H1 (cell line): ENCODE data around the gene SLC26A6. TPM values are rescaled to one million over a fixed set of nuclear protein-coding genes. Genes with fewer than 3 reads are reported as not detected.

Experiments
- CTCF ChIA-PET: fragments of 300-600 bp; sonication (Branson Sonifier 250); formaldehyde crosslinking; loops from one replicate; lab custom pipeline; 2021; ENCODE audit not compliant: partially characterized antibody; lab: Charles Lee
- POLR2A ChIA-PET: fragments of 300-600 bp; sonication (Branson Sonifier 250); formaldehyde crosslinking; loops from one replicate; lab custom pipeline; 2021; ENCODE audit warnings: inconsistent platforms; ENCODE audit not compliant: partially characterized antibody; lab: Charles Lee
- DNase-seq, 2 experiments: peaks; one replicate each; pipeline versions ENCODE4 v3.0.0 to v3.0.0-alpha.2; 2010 to 2022; ENCODE audit warnings: low spot score in 2 of 2, low read depth in 1 of 2, mixed read lengths in 1 of 2
- FAIRE-seq: peaks from 2 replicates; lab custom pipeline; 2011; peaks lifted over from hg19 to GRCh38; lab: Jason Lieb, UNC
- H2AFZ ChIP-seq: 2 replicates; pipeline ENCODE4 v1.8.1; 2012; ENCODE audit warnings: low read length, inconsistent platforms
- H2AK5ac ChIP-seq: 2 replicates; pipeline ENCODE4 v1.6.1; 2013; ENCODE audit warnings: low read depth, low read length
- H2BK120ac ChIP-seq: replicated peaks from 2 replicates; pipeline ENCODE3; 2013; ENCODE audit warnings: low read depth, low read length, inconsistent platforms
- H2BK12ac ChIP-seq: 2 replicates; pipeline ENCODE4 v1.6.1; 2013; ENCODE audit warnings: low read depth, low read length
- H2BK15ac ChIP-seq: 2 replicates; pipeline ENCODE4 v1.6.1; 2013; ENCODE audit warnings: low read length
- H2BK20ac ChIP-seq: 2 replicates; pipeline ENCODE4 v1.6.1; 2013; ENCODE audit warnings: low read length
- H2BK5ac ChIP-seq: 2 replicates; pipeline ENCODE4 v1.6.1; 2013; ENCODE audit warnings: low read depth, low read length
- H3K14ac ChIP-seq: 2 replicates; pipeline ENCODE4 v1.6.1; 2013; ENCODE audit warnings: inconsistent platforms; ENCODE audit not compliant: insufficient read length
- H3K18ac ChIP-seq: 2 replicates; pipeline ENCODE4 v1.6.1; 2013; ENCODE audit warnings: low read length; ENCODE audit errors: extremely low read depth
- H3K23ac ChIP-seq: 2 replicates; pipeline ENCODE4 v1.6.1; 2013; ENCODE audit warnings: inconsistent platforms; ENCODE audit not compliant: insufficient read length
- H3K23me2 ChIP-seq: 2 replicates; pipeline ENCODE4 v1.6.1; 2013; ENCODE audit warnings: low read depth, low read length
- H3K27ac ChIP-seq: 2 replicates; pipeline ENCODE4 v1.6.1; 2011; ENCODE audit warnings: low read depth, low read length, inconsistent platforms
- H3K27me3 ChIP-seq, 4 experiments: replicated peaks in 1 of 4; 1 replicate in 1 of 4; 2 replicates in 3 of 4; pipeline versions ENCODE4 v1.6.1 to v1.8.1; 2011 to 2013; ENCODE audit warnings: low read length in 3 of 4, mild to moderate bottlenecking in 3 of 4, inconsistent platforms in 2 of 4, mixed read lengths in 2 of 4, moderate library complexity in 1 of 4; ENCODE audit not compliant: control insufficient read depth in 3 of 4, insufficient read depth in 3 of 4; ENCODE audit errors: extremely low read depth in 1 of 4
- H3K36me3 ChIP-seq, 4 experiments: 2 replicates each; pipeline versions ENCODE4 v1.6.1 to v1.8.1; 2011 to 2013; ENCODE audit warnings: mild to moderate bottlenecking in 4 of 4, low read length in 3 of 4, moderate library complexity in 2 of 4, control low read depth in 1 of 4, inconsistent platforms in 1 of 4; ENCODE audit not compliant: insufficient read depth in 4 of 4, control insufficient read depth in 2 of 4
- H3K4ac ChIP-seq: replicated peaks from 2 replicates; pipeline ENCODE3; 2013; ENCODE audit warnings: low read length, low read depth, mixed read lengths, inconsistent platforms; ENCODE audit not compliant: insufficient read length
- H3K4me1 ChIP-seq, 4 experiments: replicated peaks in 1 of 4; 1 replicate in 1 of 4; 2 replicates in 3 of 4; pipeline versions ENCODE4 v1.6.1 to v1.8.1; 2011 to 2013; ENCODE audit warnings: low read length in 3 of 4, inconsistent platforms in 2 of 4, mixed read lengths in 1 of 4; ENCODE audit not compliant: insufficient read depth in 4 of 4, control insufficient read depth in 3 of 4
- H3K4me2 ChIP-seq, 2 experiments: 2 replicates each; pipeline versions ENCODE4 v1.6.1 to v1.8.1; 2011 to 2013; ENCODE audit warnings: low read depth in 2 of 2, low read length in 2 of 2, control low read depth in 1 of 2, inconsistent platforms in 1 of 2, mild to moderate bottlenecking in 1 of 2; ENCODE audit not compliant: insufficient read depth in 1 of 2
- H3K4me3 ChIP-seq, 4 experiments: fragments of 200-600, 300-600 bp in 1 of 4; sonication (generic), shearing (Covaris generic), sonication (Bioruptor Twin) in 1 of 4; 2 replicates each; pipeline versions ENCODE4 v1.5.1 to v1.8.1; 2011 to 2016; ENCODE audit warnings: low read length in 4 of 4, low read depth in 3 of 4, control low read depth in 2 of 4, inconsistent platforms in 2 of 4, mild to moderate bottlenecking in 2 of 4, mixed read lengths in 1 of 4, moderate library complexity in 1 of 4; ENCODE audit not compliant: insufficient read depth in 2 of 4; ENCODE audit errors: extremely low read depth in 1 of 4
- H3K56ac ChIP-seq: replicated peaks from 2 replicates; pipeline ENCODE3; 2013; ENCODE audit warnings: low read depth, mild to moderate bottlenecking, mixed read lengths, low read length, inconsistent platforms; ENCODE audit not compliant: insufficient read length
- H3K79me1 ChIP-seq: 2 replicates; pipeline ENCODE4 v1.6.1; 2013; ENCODE audit warnings: low read depth, low read length, control low read depth
- H3K79me2 ChIP-seq, 2 experiments: 2 replicates each; pipeline versions ENCODE4 v1.6.1 to v1.8.1; 2012 to 2013; ENCODE audit warnings: low read length in 2 of 2, mild to moderate bottlenecking in 2 of 2, inconsistent platforms in 1 of 2; ENCODE audit not compliant: insufficient read depth in 2 of 2, control insufficient read depth in 1 of 2
- H3K9ac ChIP-seq, 4 experiments: replicated peaks in 1 of 4; 1 replicate in 1 of 4; 2 replicates in 3 of 4; pipeline versions ENCODE4 v1.6.1 to v1.8.1; 2011 to 2013; ENCODE audit warnings: low read depth in 3 of 4, low read length in 3 of 4, control low read depth in 2 of 4, mild to moderate bottlenecking in 2 of 4, moderate library complexity in 2 of 4, inconsistent platforms in 1 of 4; ENCODE audit errors: extremely low read depth in 1 of 4
- H3K9me3 ChIP-seq, 2 experiments: 2 replicates each; pipeline versions ENCODE4 v1.6.1 to v1.8.1; 2012 to 2013; ENCODE audit warnings: mild to moderate bottlenecking in 2 of 2, moderate library complexity in 2 of 2, control low read depth in 1 of 2, inconsistent platforms in 1 of 2, low read depth in 1 of 2, low read length in 1 of 2, mixed read lengths in 1 of 2; ENCODE audit not compliant: insufficient read depth in 2 of 2
- H4K20me1 ChIP-seq, 2 experiments: replicated peaks in 1 of 2; 2 replicates each; pipeline versions ENCODE3 to v1.8.1; 2011 to 2013; ENCODE audit warnings: inconsistent platforms in 2 of 2, low read length in 2 of 2, mild to moderate bottlenecking in 1 of 2; ENCODE audit not compliant: insufficient read depth in 2 of 2, control insufficient read depth in 1 of 2
- H4K5ac ChIP-seq: 2 replicates; pipeline ENCODE4 v1.6.1; 2013; ENCODE audit warnings: low read length, low read depth, mixed read lengths, inconsistent platforms; ENCODE audit not compliant: insufficient read length
- H4K8ac ChIP-seq: 2 replicates; pipeline ENCODE4 v1.8.0; 2013; ENCODE audit warnings: mild to moderate bottlenecking, moderate library complexity, low read length, inconsistent platforms; ENCODE audit not compliant: insufficient read depth; ENCODE audit errors: extremely low read depth
- H4K91ac ChIP-seq: replicated peaks from 2 replicates; pipeline ENCODE3; 2013; ENCODE audit warnings: low read length, mixed read lengths, inconsistent platforms; ENCODE audit not compliant: insufficient read length
- CBX5 ChIP-seq: fragments of 300-800, 300-1000 bp; sonication (generic); IDR thresholded peaks from 2 replicates; pipeline ENCODE4 v1.7.1; 2016; ENCODE audit warnings: antibody characterized with exemption, low read length, low read depth
- CREB1 ChIP-seq: IDR thresholded peaks from 2 replicates; pipeline ENCODE4 v1.6.1; 2012; ENCODE audit warnings: inconsistent platforms
- CTBP2 ChIP-seq: IDR thresholded peaks from 2 replicates; pipeline ENCODE4 v1.7.0; 2011; ENCODE audit warnings: borderline replicate concordance, mild to moderate bottlenecking, moderate library complexity, mixed read lengths, low read length; ENCODE audit not compliant: insufficient read depth, insufficient read length
- GABPA ChIP-seq: IDR thresholded peaks from 2 replicates; pipeline ENCODE4 v1.6.1; 2011; ENCODE audit warnings: mild to moderate bottlenecking, low read length, moderate library complexity, borderline replicate concordance; ENCODE audit not compliant: insufficient read depth
- JUND ChIP-seq: IDR thresholded peaks from 2 replicates; pipeline ENCODE4 v1.6.1; 2011; ENCODE audit warnings: mild to moderate bottlenecking, improper control_type of control experiment, low read length
- MAX ChIP-seq: IDR thresholded peaks from 2 replicates; pipeline ENCODE4 v1.6.1; 2012; ENCODE audit warnings: inconsistent platforms
- POLR2A ChIP-seq, 2 experiments: IDR thresholded peaks; 1 replicate in 1 of 2; 2 replicates in 1 of 2; pipeline ENCODE4 v1.6.1; 2011; ENCODE audit warnings: low read depth in 2 of 2, low read length in 2 of 2, mild to moderate bottlenecking in 2 of 2; ENCODE audit errors: control extremely low read depth in 1 of 2
- RAD21 ChIP-seq, 2 experiments: IDR thresholded peaks in 1 of 2; conservative IDR thresholded peaks in 1 of 2; 2 replicates each; pipeline ENCODE4 v1.6.1; 2011; ENCODE audit warnings: low read depth in 2 of 2, low read length in 2 of 2, improper control_type of control experiment in 1 of 2, inconsistent platforms in 1 of 2, mild to moderate bottlenecking in 1 of 2, moderate library complexity in 1 of 2
- SP1 ChIP-seq: IDR thresholded peaks from 2 replicates; pipeline ENCODE4 v1.6.1; 2011; ENCODE audit warnings: low read depth, low read length
- SRF ChIP-seq: IDR thresholded peaks from 2 replicates; pipeline ENCODE4 v1.6.1; 2011; ENCODE audit warnings: mild to moderate bottlenecking, low read depth, low read length, moderate library complexity
- USF2 ChIP-seq: IDR thresholded peaks from 2 replicates; pipeline ENCODE4 v1.6.1; 2011; ENCODE audit warnings: low read length, improper control_type of control experiment
- WGBS, 2 experiments: shearing (Covaris generic) in 1 of 2; methylation state at CpG; one replicate each; pipeline versions ENCODE4 v1.1.6 to v1.1.7; 2013 to 2015; ENCODE audit warnings: low lambda C conversion rate in 2 of 2, mixed read lengths in 2 of 2, inconsistent platforms in 1 of 2, low coverage in 1 of 2, missing lambda C conversion rate in 1 of 2; ENCODE audit not compliant: insufficient replicate concordance in 2 of 2, insufficient coverage in 1 of 2, insufficient read length in 1 of 2; ENCODE audit errors: extremely low coverage in 1 of 2, missing lambda C conversion rate in 1 of 2; 5-methylcytosine and 5-hydroxymethylcytosine counted together
- polyA plus RNA-seq, 7 experiments: library from polyadenylated mRNA; depleted of rRNA in 3 of 7; stranded (reverse) in 5 of 7; unstranded in 2 of 7; fragments of >200 nt in 5 of 7; fragments of 200-250 nt in 2 of 7; gene quantifications; 1 replicate in 5 of 7; 2 replicates in 1 of 7; 4 replicates in 1 of 7; pipeline versions ENCODE4 v1.2.1 to v1.2.3, GENCODE V29; 2011 to 2013; ENCODE audit warnings: missing spikeins in 2 of 7, mixed read lengths in 2 of 7
- total RNA-seq: library from RNA; stranded (reverse); fragmentation: NEBNext Ultra II Directional; extraction: Animal tissue kit (Norgen Biotek cat#: 25700); gene quantifications from 2 replicates; pipeline ENCODE4 v1.2.1, GENCODE V29; 2021

The SLC26A6 gene
- total and polyA plus RNA-seq, 2 of the 8 experiments (the other 6 are each of a cell fraction or from before 2014, with no cell fraction given): 50.4 to 58.0 TPM

- Histone ChIP-seq H4K20me1 (peaks cover 4 to 44% of the 10 kb centered on the region in 2 experiments), H3K23ac (no peak overlapping the region), H3K56ac (no peak overlapping the region), H4K91ac (no peak overlapping the region), H2BK5ac (no peak overlapping the region), H2AK5ac (no peak overlapping the region), H3K27me3 (peaks cover 0 to 3% (median 0%) of the 10 kb centered on the region in 4 experiments; a peak in 2 of 7 replicates), H3K79me2 (no peaks in the 10 kb centered on the region; a peak in 1 of 4 replicates), H4K8ac (no peak overlapping the region), H3K23me2 (peaks cover 1% of the 10 kb centered on the region; the same call in 1 of the 2 replicates), H3K9ac (no peak overlapping the region), H2BK12ac (no peak overlapping the region), H3K79me1 (peaks cover 2% of the 10 kb centered on the region; the same call in 1 of the 2 replicates), H3K4me3 (no peak overlapping the region), H3K18ac (no peak overlapping the region), H3K14ac (no peak overlapping the region), H3K4me2 (no peak overlapping the region), H3K9me3 (no peaks in the 10 kb centered on the region), H2BK120ac (no peak overlapping the region), H3K27ac (no peak overlapping the region), H2BK15ac (no peak overlapping the region), H3K4ac (no peak overlapping the region), H3K4me1 (peaks cover 3 to 12% (median 10%) of the 10 kb centered on the region in 4 experiments; a peak in 6 of 7 replicates), H2AFZ (no peak overlapping the region), H4K5ac (no peak overlapping the region), H2BK20ac (no peak overlapping the region), H3K36me3 (peaks cover 42 to 59% (median 55%) of the 10 kb centered on the region in 4 experiments)
- no peak for FAIRE-seq
- 95% methylated on average over 12 of the region's 12 CpGs; no CpG with 5 or more reads in 1 of the 2 experiments for WGBS, 2 experiments
- ChIA-PET POLR2A (interaction anchor here (0.6 to 4.2 kb wide), 4 partner anchors 11 to 155 kb away, joined by 4 to 22 read pairs (median 10); partner anchors contain the start of gene SLC26A6), CTCF (interaction anchor here (1.2 kb wide), 1 partner anchor 164 kb away, joined by 3 read pairs; no protein-coding TSS in a partner anchor)
- no peak for DNase-seq
- TF ChIP-seq GABPA: no peak
- TF ChIP-seq SRF: no peak
- no peak for TF ChIP-seq CTBP2
- TF ChIP-seq CBX5: no peak
- no peak for TF ChIP-seq USF2
- TF ChIP-seq JUND: no peak
- no peak for TF ChIP-seq MAX
- TF ChIP-seq SP1: no peak
- no peak for TF ChIP-seq RAD21 (IDR thresholded peaks at IDR 0.05 in 1 of 2, conservative IDR thresholded peaks at IDR 0.05 in 1 of 2; ENCODE audit: low read depth in 2 of 2, low read length in 2 of 2)
- no peak for TF ChIP-seq CREB1
- TF ChIP-seq POLR2A (IDR thresholded peaks at IDR 0.05; ENCODE audit: control extremely low read depth in 1 of 2, low read depth in 2 of 2, low read length in 2 of 2): no peak; a peak in 1 of 3 replicates
These were observed 35.6 kb downstream of the SLC26A6 start for GRCh38 chr3:48599509-48600285.
